Measurements from ENCODE around the gene CCDC12.

DNA sequence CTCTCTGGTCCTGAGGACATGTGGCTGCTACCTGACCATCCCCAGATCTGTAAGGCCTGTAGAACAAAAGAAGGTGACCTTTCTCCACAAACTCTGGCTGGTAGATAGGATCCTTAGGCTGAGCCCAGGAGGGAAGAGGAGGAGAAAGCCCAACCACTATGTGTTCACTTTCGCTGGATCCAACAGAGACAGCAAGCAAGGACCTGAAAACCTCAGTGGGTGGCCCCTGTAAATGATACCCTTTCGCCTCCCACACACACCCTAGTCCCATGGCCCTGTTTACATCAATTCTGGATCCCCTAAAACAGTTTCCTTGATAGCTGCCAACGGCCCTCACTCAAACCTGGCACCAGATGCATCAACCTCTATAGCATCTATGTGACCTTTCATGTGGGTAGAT is 22.4 kb downstream of the CCDC12 start:
- TF ChIP-seq ATF3 (CRISPR knock-in tag; IDR thresholded peaks at IDR 0.05): no peak
- TF ChIP-seq CAMTA2 (CRISPR knock-in tag; IDR thresholded peaks at IDR 0.05; ENCODE audit: borderline replicate concordance): no peak
- TF ChIP-seq MXI1 (IDR thresholded peaks at IDR 0.05; ENCODE audit: borderline replicate concordance, low read depth, low read length): no peak
- TF ChIP-seq ZNF841 (CRISPR knock-in tag; IDR thresholded peaks at IDR 0.05; ENCODE audit: borderline replicate concordance): no peak
